Activated naive CD4-positive, alpha-beta T cell treated with anti-CD3 and anti-CD28 coated beads for 36 hours (primary cell): ENCODE measurements around the gene SLC11A1. TPM values are rescaled to one million over a fixed set of nuclear protein-coding genes. Genes with fewer than 3 reads are reported as not detected.

Experiments used
- CTCF ChIA-PET: fragments of 350-600 bp; sonication (Branson Sonifier 250); formaldehyde crosslinking; loops from one replicate; lab custom pipeline; 2021; ENCODE audit warnings: antibody characterized with exemption; lab: Charles Lee
- DNase-seq: peaks from one replicate; pipeline ENCODE4 v3.0.0-alpha.2; 2020
- H3K27ac Mint-ChIP-seq: one replicate; pipeline ENCODE4 v1.8.0; 2021; ENCODE audit warnings: mild to moderate bottlenecking, mixed read lengths
- H3K27me3 Mint-ChIP-seq: one replicate; pipeline ENCODE4 v1.8.0; 2021; ENCODE audit warnings: low read depth, mixed read lengths
- H3K36me3 Mint-ChIP-seq: one replicate; pipeline ENCODE4 v1.8.0; 2021; ENCODE audit warnings: low read depth, mixed read lengths
- H3K4me1 Mint-ChIP-seq: one replicate; pipeline ENCODE4 v1.8.0; 2021; ENCODE audit warnings: low read depth, mixed read lengths
- H3K4me3 Mint-ChIP-seq: one replicate; pipeline ENCODE4 v1.8.0; 2021; ENCODE audit warnings: mild to moderate bottlenecking, moderate library complexity, mixed read lengths
- H3K9me3 Mint-ChIP-seq: one replicate; pipeline ENCODE4 v1.8.0; 2021; ENCODE audit warnings: mixed read lengths
- intact Hi-C: fragments of 100-400 bp; cut with micrococcal nuclease; formaldehyde crosslinking; loops from one replicate; pipeline ENCODE4 v1.15.1; 2023
- total RNA-seq, 2 experiments: library from RNA; stranded (reverse); gene quantifications; one replicate each; pipeline ENCODE4 v1.2.3, GENCODE V29; 2021

Gene SLC11A1
- total RNA-seq, 2 experiments from 2014 or later: not detected

DNA sequence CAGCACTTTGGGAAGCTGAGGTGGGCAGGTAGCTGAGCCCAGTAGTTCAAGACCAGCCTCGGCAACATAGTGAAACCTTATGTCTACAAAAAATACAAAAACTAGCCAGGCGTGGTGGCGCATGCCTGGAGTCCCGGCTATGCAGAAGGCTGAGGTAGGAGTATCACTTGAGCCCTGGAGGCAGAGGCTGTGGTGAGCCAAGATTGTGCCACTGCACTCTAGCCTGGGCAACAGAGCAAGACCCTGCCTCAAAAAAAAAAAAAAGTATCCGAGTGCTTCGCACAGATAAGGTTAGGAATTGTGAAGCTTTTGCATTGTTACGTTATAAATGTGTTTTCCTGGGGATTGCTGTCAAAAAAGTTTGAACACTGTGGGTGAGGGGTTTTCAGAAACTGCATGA, 21.7 kb downstream of the SLC11A1 start:
- Mint-ChIP-seq H3K9me3 (no peaks in the 10 kb centered on the region), H3K27me3 (peaks cover 2% of the 10 kb centered on the region), H3K4me3 (no peak overlapping the region), H3K36me3 (peaks cover 1% of the 10 kb centered on the region), H3K27ac (no peak overlapping the region), H3K4me1 (peaks cover 39% of the 10 kb centered on the region)
- CTCF ChIA-PET: interaction anchor here (1.0 kb wide), 1 partner anchor 102 kb away, joined by 3 read pairs; no protein-coding TSS in a partner anchor
- intact Hi-C loops: loop anchor here (10.0 kb wide), 1 partner anchor 771 kb away; the partner anchor contains the start of genes CNPPD1, RETREG2 and SLC23A3
- DNase-seq: no peak

GRCh38 chr2:218404351-218405085, 22.4 kb downstream of the SLC11A1 start:
- CTCF ChIA-PET: interaction anchor here (0.7 to 1.2 kb wide), 2 partner anchors 102 to 114 kb away, joined by 3 read pairs; no protein-coding TSS in a partner anchor
- Mint-ChIP-seq H3K4me3 (no peak overlapping the region), H3K27ac (no peak overlapping the region)

GRCh38 chr2:218405086-218405745, 23.1 kb downstream of the SLC11A1 start:
- no peak for DNase-seq
- intact Hi-C loops: loop anchor here (5.0 to 10.0 kb wide), 2 partner anchors 267 to 770 kb away; partner anchors contain the start of genes CNPPD1, RETREG2, RNF25 and SLC23A3
- peaks cover 38% of the 10 kb centered on the region for H3K4me1 Mint-ChIP-seq

More at GRCh38 chr2:218404351-218405085, 22.4 kb downstream of the SLC11A1 start:
- intact Hi-C loops: loop anchor here (5.0 to 10.0 kb wide), 2 partner anchors 268 to 770 kb away; partner anchors contain the start of genes CNPPD1, RETREG2, RNF25 and SLC23A3
- H3K4me1 Mint-ChIP-seq: peaks cover 39% of the 10 kb centered on the region
- DNase-seq: no peak
- H3K36me3 Mint-ChIP-seq: peaks cover 1% of the 10 kb centered on the region
- H3K9me3 Mint-ChIP-seq: no peaks in the 10 kb centered on the region
- peaks cover 2% of the 10 kb centered on the region for H3K27me3 Mint-ChIP-seq

DNA sequence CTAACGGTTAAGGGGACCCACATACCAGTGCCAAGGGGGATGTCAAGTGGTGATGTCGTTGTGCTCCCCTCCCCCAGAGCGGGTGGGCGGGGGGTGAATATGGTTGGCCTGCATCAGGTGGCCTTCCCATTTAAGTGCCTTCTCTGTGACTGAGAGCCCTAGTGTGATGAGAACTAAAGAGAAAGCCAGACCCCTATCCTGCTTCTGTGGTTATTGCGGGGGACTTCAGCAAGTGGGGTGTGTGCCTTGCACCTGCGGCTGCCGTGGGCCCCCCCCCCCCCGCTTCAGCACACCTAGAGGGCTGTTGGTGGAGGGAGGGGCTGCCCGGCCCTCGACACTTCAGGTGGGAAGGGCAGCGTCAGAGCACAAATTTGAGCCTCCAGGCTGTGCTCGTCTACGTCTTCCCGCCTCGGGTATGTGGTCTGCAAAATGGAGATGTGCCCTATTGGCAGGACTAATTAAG, 23.7 kb downstream of the SLC11A1 start:
- peaks cover 2% of the 10 kb centered on the region for H3K27me3 Mint-ChIP-seq

More at GRCh38 chr2:218405086-218405745, 23.1 kb downstream of the SLC11A1 start:
- Mint-ChIP-seq H3K4me3 (peak overlapping the region; percentile 82), H3K36me3 (peaks cover 1% of the 10 kb centered on the region), H3K27me3 (peaks cover 2% of the 10 kb centered on the region), H3K9me3 (no peaks in the 10 kb centered on the region), H3K27ac (peak overlapping the region; percentile 75)
- CTCF ChIA-PET: interaction anchor here (0.7 to 1.2 kb wide), 2 partner anchors 103 to 114 kb away, joined by 3 read pairs; no protein-coding TSS in a partner anchor

DNA sequence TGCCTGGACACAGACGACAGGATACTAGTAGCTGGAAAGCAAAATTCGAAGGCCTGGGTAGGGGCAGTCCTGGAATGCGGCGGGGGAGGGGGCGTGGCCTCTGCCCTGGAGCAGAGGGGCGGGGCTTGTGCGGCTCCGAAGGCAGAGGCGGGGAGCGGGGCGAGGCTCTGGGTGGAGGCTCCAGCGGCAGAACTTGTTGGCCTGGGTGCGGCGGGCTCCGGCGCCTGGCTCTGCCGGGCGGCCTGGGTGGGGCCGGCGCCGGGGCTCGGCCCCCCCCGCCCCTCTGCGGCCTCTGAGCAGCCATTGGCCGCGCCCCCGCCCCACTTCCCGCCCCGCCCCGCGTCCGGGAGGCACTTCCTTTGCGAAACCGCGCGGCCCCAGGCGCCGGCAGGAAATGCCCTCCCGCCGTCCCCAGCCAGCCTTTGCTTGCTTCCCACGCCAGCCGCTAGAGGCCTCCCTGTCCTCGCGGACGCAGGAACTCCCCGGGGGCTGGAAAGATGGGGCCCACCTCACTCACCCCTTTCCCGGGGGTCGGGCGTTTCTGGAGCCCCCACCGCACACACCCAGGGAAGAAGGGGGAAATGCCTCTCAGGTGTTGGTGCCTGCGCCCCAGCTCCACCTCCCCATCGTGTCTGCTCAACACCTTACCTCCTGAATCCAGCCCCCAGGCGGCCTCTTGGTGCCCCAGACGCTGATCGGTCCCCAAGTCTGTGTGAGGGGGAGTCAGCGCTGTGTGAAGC, 24.3 kb downstream of the SLC11A1 start:
- H3K9me3 Mint-ChIP-seq: no peaks in the 10 kb centered on the region
- peaks cover 1% of the 10 kb centered on the region for H3K36me3 Mint-ChIP-seq
- peak; percentile 96 for DNase-seq
- H3K27me3 Mint-ChIP-seq: peaks cover 2% of the 10 kb centered on the region
- intact Hi-C loops: loop anchor here (1.0 to 10.0 kb wide), 15 partner anchors 10 to 982 kb away; partner anchors contain the start of genes AAMP, BCS1L, CNOT9 and CNPPD1
- CTCF ChIA-PET: interaction anchor here (0.8 to 1.2 kb wide), 4 partner anchors 59 to 300 kb away, joined by 3 to 5 read pairs (median 3); no protein-coding TSS in a partner anchor
- peak overlapping the region; percentile 75 for H3K27ac Mint-ChIP-seq
- peak overlapping the region; percentile 82 for H3K4me3 Mint-ChIP-seq
- peaks cover 34% of the 10 kb centered on the region for H3K4me1 Mint-ChIP-seq

More for the DNA sequence above, 23.7 kb downstream of the SLC11A1 start:
- Mint-ChIP-seq H3K4me3 (peak overlapping the region; percentile 82), H3K36me3 (peaks cover 1% of the 10 kb centered on the region), H3K9me3 (no peaks in the 10 kb centered on the region), H3K4me1 (peaks cover 38% of the 10 kb centered on the region), H3K27ac (peak overlapping the region; percentile 75)
- CTCF ChIA-PET: interaction anchor here (0.7 kb wide), 1 partner anchor 115 kb away, joined by 3 read pairs; no protein-coding TSS in a partner anchor
- DNase-seq: no peak
- intact Hi-C loops: loop anchor here (1.0 to 10.0 kb wide), 15 partner anchors 9 to 983 kb away; partner anchors contain the start of genes AAMP, BCS1L, CNOT9 and CNPPD1

- CTCF ChIA-PET: interaction anchor here (0.8 to 1.2 kb wide), 5 partner anchors 58 to 304 kb away, joined by 3 to 5 read pairs (median 3); partner anchors contain the start of gene TTLL4
- peak; percentile 62 for DNase-seq
- no peaks in the 10 kb centered on the region for H3K9me3 Mint-ChIP-seq
- H3K27me3 Mint-ChIP-seq: peaks cover 2% of the 10 kb centered on the region
- H3K4me1 Mint-ChIP-seq: peaks cover 30% of the 10 kb centered on the region
- peaks cover 1% of the 10 kb centered on the region for H3K36me3 Mint-ChIP-seq
- peak overlapping the region; percentile 65 for H3K27ac Mint-ChIP-seq
- peak overlapping the region; percentile 61 for H3K4me3 Mint-ChIP-seq
- intact Hi-C loops: loop anchor here (1.0 to 10.0 kb wide), 16 partner anchors 11 to 981 kb away; partner anchors contain the start of genes AAMP, BCS1L, CNOT9 and CNPPD1
Observed at GRCh38 chr2:218406949-218407618, 25.0 kb downstream of the SLC11A1 start.

GRCh38 chr2:218407717-218408116, 25.6 kb downstream of the SLC11A1 start:
- CTCF ChIA-PET: interaction anchor here (1.2 kb wide), 1 partner anchor 303 kb away, joined by 3 read pairs; the partner anchor contains the start of gene TTLL4
- Mint-ChIP-seq H3K36me3 (peaks cover 1% of the 10 kb centered on the region), H3K4me1 (peaks cover 34% of the 10 kb centered on the region), H3K27me3 (peaks cover 2% of the 10 kb centered on the region), H3K4me3 (no peak overlapping the region), H3K27ac (no peak overlapping the region), H3K9me3 (no peaks in the 10 kb centered on the region)
- intact Hi-C loops: loop anchor here (1.0 to 10.0 kb wide), 4 partner anchors 109 to 767 kb away; partner anchors contain the start of genes AAMP, CNPPD1, PNKD and RETREG2
- no peak for DNase-seq

DNA sequence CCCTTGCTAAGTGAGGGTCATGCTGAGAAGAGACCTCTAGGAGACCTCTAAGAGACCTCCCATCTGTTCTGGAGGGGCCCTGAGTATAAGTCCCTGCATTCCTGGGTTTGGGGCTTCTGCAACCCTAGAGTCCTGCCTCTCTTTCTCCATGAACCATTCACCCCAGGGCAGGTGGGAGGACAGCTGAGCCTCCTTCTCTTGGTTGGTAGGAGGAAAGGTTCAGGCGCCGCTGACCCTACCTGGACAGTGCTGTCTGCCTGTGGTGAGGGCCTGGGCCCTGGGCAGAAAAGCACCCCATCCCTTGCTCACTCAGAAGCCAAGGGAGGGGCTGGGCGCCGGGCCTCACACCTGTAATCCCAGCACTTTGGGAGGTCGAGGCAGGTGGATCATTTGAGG, 36.2 kb downstream of the SLC11A1 start:
- intact Hi-C loops: no loop called here
- Mint-ChIP-seq H3K9me3 (no peaks in the 10 kb centered on the region), H3K27ac (no peak overlapping the region), H3K36me3 (no peaks in the 10 kb centered on the region), H3K4me1 (no peaks in the 10 kb centered on the region), H3K27me3 (no peaks in the 10 kb centered on the region), H3K4me3 (no peak overlapping the region)
- DNase-seq: no peak
- CTCF ChIA-PET: no interaction called here

DNA sequence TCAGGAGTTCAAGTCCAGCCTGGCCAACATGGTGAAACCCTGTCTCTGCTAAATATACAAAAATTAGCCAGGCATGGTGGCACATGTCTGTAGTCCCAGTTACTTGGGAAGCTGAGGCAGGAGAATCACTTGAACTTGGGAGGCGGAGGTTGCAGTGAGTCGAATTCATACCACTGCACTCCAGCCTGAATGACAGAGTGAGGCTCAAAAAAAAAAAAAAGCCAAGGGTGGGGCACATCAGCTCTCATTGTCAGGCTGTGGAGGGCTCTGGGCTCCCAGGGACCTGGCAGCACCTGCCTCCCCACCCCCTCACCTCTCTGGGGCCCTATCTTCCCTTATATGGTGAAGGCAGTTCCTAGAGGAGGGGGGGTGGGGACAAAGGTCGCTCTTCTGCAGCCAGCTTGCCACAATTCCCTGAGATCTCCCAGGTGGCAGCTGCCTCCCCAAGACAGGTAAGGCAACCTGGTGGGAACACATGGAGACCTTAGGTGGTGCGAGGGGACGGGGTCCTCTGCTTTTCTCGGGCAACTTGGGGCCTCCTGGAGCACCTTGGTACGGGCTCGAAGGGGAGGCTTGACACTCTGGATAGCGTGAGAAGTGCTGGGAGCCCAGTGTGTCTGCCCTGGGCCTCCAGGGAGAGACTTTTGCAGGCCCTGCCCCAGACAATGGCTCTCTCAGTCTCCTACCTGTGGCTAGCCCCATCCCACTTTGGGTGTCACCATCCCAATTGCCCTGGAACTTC, 36.8 kb downstream of the SLC11A1 start, which contains the start of gene VIL1:
TSS of gene VIL1 (plus strand) at position 407 of the 742 bp plus-strand sequence. CDS start 4,656 bp downstream, outside the sequence.
- H3K4me3 Mint-ChIP-seq: no peak within 1 kb of the TSS
- H3K36me3 Mint-ChIP-seq: no peaks in the 10 kb centered on the region
- no peaks in the 10 kb centered on the region for H3K9me3 Mint-ChIP-seq
- H3K4me1 Mint-ChIP-seq: no peaks in the 10 kb centered on the region
- DNase-seq: no peak
- H3K27me3 Mint-ChIP-seq: no peaks in the 10 kb centered on the region
- CTCF ChIA-PET: no interaction called here
- no peak within 1 kb of the TSS for H3K27ac Mint-ChIP-seq
- intact Hi-C loops: no loop called here

DNA sequence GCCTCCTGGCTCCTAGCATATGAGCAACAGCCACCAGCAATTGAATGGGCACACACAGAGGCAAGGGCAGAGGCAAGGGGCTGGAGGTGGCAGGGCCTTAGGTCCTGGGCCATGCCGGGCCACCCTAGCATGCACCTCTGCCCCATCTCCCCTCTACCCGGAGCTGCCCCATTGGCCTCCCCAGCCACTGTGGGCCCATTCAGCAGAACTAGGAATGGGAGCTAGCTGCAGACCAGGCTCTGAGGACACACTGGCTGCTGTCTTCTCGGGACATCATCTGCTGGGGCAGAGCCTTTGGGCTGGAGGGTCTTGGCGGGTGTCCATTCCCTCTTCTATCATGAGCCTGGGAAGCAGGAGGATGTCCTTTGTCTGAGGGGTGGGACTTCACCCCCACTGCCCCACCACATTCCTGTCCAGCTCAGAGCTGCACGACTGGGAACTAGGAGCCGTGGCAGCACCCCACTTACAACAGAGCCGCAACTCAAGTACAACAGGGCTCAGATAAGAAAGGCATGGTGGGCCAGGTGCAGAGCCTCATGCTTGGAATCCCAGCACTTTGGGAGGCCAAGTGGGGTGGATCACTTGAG, 37.6 kb downstream of the SLC11A1 start:
- no peaks in the 10 kb centered on the region for H3K9me3 Mint-ChIP-seq
- intact Hi-C loops: no loop called here
- no peaks in the 10 kb centered on the region for H3K36me3 Mint-ChIP-seq
- DNase-seq: no peak
- H3K4me3 Mint-ChIP-seq: no peak overlapping the region
- no peaks in the 10 kb centered on the region for H3K4me1 Mint-ChIP-seq
- no peak overlapping the region for H3K27ac Mint-ChIP-seq
- no peaks in the 10 kb centered on the region for H3K27me3 Mint-ChIP-seq
- CTCF ChIA-PET: no interaction called here
